Mesendoderm (in vitro differentiated cells): ENCODE results near the gene SLC22A15. TPM values are rescaled to one million over a fixed set of nuclear protein-coding genes. Genes with fewer than 3 reads are reported as not detected.

Source experiments
- DNase-seq: peaks from one replicate; pipeline ENCODE4 v3.0.0; 2013
- H2AK5ac ChIP-seq: 2 replicates; pipeline ENCODE4 v1.6.1; 2013; ENCODE audit warnings: low read length, inconsistent platforms
- H2BK120ac ChIP-seq: 2 replicates; pipeline ENCODE4 v1.6.1; 2013; ENCODE audit warnings: low read depth, mild to moderate bottlenecking, low read length, moderate library complexity, mixed read lengths
- H2BK15ac ChIP-seq: replicated peaks from 2 replicates; pipeline ENCODE4 v1.6.1; 2013; ENCODE audit warnings: low read depth, mild to moderate bottlenecking, moderate library complexity
- H2BK5ac ChIP-seq: 2 replicates; pipeline ENCODE4 v1.6.1; 2013; ENCODE audit warnings: low read length, inconsistent platforms
- H3K18ac ChIP-seq: 2 replicates; pipeline ENCODE4 v1.6.1; 2013; ENCODE audit warnings: mild to moderate bottlenecking, low read length, mixed read lengths
- H3K23ac ChIP-seq: one replicate; pipeline ENCODE4 v1.6.1; 2013; ENCODE audit warnings: low read length
- H3K27ac ChIP-seq: 2 replicates; pipeline ENCODE4 v1.5.1; 2013; ENCODE audit warnings: low read depth, mild to moderate bottlenecking, inconsistent platforms, low read length, moderate library complexity
- H3K27me3 ChIP-seq: 2 replicates; pipeline ENCODE4 v1.6.1; 2013; ENCODE audit warnings: low read length, control low read depth, mild to moderate bottlenecking, inconsistent platforms; ENCODE audit not compliant: insufficient read depth, poor library complexity
- H3K36me3 ChIP-seq: 2 replicates; pipeline ENCODE4 v1.6.1; 2013; ENCODE audit warnings: low read length, inconsistent platforms; ENCODE audit not compliant: control insufficient read depth, insufficient read depth
- H3K4ac ChIP-seq: one replicate; pipeline ENCODE4 v1.6.1; 2013; ENCODE audit warnings: low read depth, mild to moderate bottlenecking, low read length, moderate library complexity
- H3K4me1 ChIP-seq: 2 replicates; pipeline ENCODE4 v1.6.1; 2013; ENCODE audit warnings: low read depth, low read length, inconsistent platforms; ENCODE audit not compliant: control insufficient read depth
- H3K4me2 ChIP-seq: 2 replicates; pipeline ENCODE4 v1.6.1; 2013; ENCODE audit warnings: low read length
- H3K4me3 ChIP-seq: 2 replicates; pipeline ENCODE4 v1.5.1; 2013; ENCODE audit warnings: mild to moderate bottlenecking, low read length
- H3K56ac ChIP-seq: one replicate; pipeline ENCODE4 v1.6.1; 2013; ENCODE audit warnings: low read length
- H3K79me1 ChIP-seq: 2 replicates; pipeline ENCODE4 v1.6.1; 2013; ENCODE audit warnings: low read length, inconsistent platforms
- H3K79me2 ChIP-seq: 2 replicates; pipeline ENCODE4 v1.6.1; 2013; ENCODE audit warnings: mild to moderate bottlenecking, low read length; ENCODE audit not compliant: control insufficient read depth, insufficient read depth
- H3K9ac ChIP-seq: 2 replicates; pipeline ENCODE4 v1.6.1; 2013; ENCODE audit warnings: low read length, inconsistent platforms
- H4K5ac ChIP-seq: one replicate; pipeline ENCODE4 v1.6.1; 2013; ENCODE audit warnings: low read length
- H4K8ac ChIP-seq: one replicate; pipeline ENCODE4 v1.6.1; 2013; ENCODE audit warnings: low read depth, mild to moderate bottlenecking, control low read depth, low read length, moderate library complexity
- WGBS: extraction: QIAGEN DNeasy Blood & Tissue Kit; methylation state at CpG from one replicate; pipeline ENCODE4 v1.1.7; 2013; ENCODE audit warnings: low lambda C conversion rate, missing lambda C conversion rate; ENCODE audit not compliant: insufficient coverage; ENCODE audit errors: extremely low coverage; 5-methylcytosine and 5-hydroxymethylcytosine counted together
- polyA plus RNA-seq, 2 experiments: library from polyadenylated mRNA; stranded (reverse); fragments of 200-250 nt; gene quantifications; one replicate each; pipeline ENCODE4 v1.2.3, GENCODE V29; 2013

Gene SLC22A15
- polyA plus RNA-seq (2013, experiment 1 of 2) = 1.4 TPM
- polyA plus RNA-seq (2013, experiment 2 of 2) = 1.6 TPM

- Histone ChIP-seq H3K4me3 (peak within 1 kb of the TSS; percentile 59), H3K27ac (peak within 1 kb of the TSS; percentile 27), H4K8ac (peak within 1 kb of the TSS; percentile 7), H3K79me1 (peaks cover 6% of the 10 kb centered on the region), H2BK15ac (no peak within 1 kb of the TSS), H2BK120ac (peak within 1 kb of the TSS; percentile 32), H3K9ac (peak within 1 kb of the TSS; percentile 78), H3K27me3 (no peaks in the 10 kb centered on the region), H3K18ac (peak within 1 kb of the TSS; percentile 69), H2BK5ac (no peak within 1 kb of the TSS), H4K5ac (no peak within 1 kb of the TSS), H3K56ac (peak within 1 kb of the TSS; percentile 91), H3K79me2 (peaks cover 3% of the 10 kb centered on the region), H3K4me2 (peak within 1 kb of the TSS; percentile 74), H3K4ac (peak within 1 kb of the TSS; percentile 62), H2AK5ac (no peak within 1 kb of the TSS), H3K36me3 (no peaks in the 10 kb centered on the region), H3K23ac (no peak within 1 kb of the TSS), H3K4me1 (peaks cover 12% of the 10 kb centered on the region)
- WGBS = no CpG with 5 or more reads among the region's 91 CpGs
- peak; percentile 84 for DNase-seq
Measured at GRCh38 chr1:115976062-115976920, at the start of gene SLC22A15. TSS of gene SLC22A15 (plus strand) at chr1:115976513. CDS start at chr1:115976628, 115 bp downstream.

GRCh38 chr1:115927971-115928370, 48.3 kb upstream of the SLC22A15 start:
- Histone ChIP-seq H2BK15ac (no peak overlapping the region), H2AK5ac (no peak overlapping the region), H4K5ac (no peak overlapping the region), H3K4me3 (no peak overlapping the region), H3K27me3 (no peaks in the 10 kb centered on the region), H4K8ac (no peak overlapping the region), H2BK5ac (no peak overlapping the region), H3K18ac (no peak overlapping the region), H3K27ac (no peak overlapping the region), H3K79me2 (no peaks in the 10 kb centered on the region), H3K36me3 (no peaks in the 10 kb centered on the region), H3K56ac (no peak overlapping the region), H2BK120ac (no peak overlapping the region), H3K9ac (no peak overlapping the region), H3K79me1 (no peaks in the 10 kb centered on the region), H3K4me2 (no peak overlapping the region), H3K23ac (no peak overlapping the region), H3K4me1 (no peaks in the 10 kb centered on the region), H3K4ac (no peak overlapping the region)
- DNase-seq = no peak
- WGBS = no CpG with 5 or more reads among the region's 4 CpGs

- H4K5ac ChIP-seq = no peak overlapping the region
- no peaks in the 10 kb centered on the region for H3K4me1 ChIP-seq
- no peak overlapping the region for H3K4me2 ChIP-seq
- H3K4me3 ChIP-seq = no peak overlapping the region
- H3K9ac ChIP-seq = no peak overlapping the region
- DNase-seq = no peak
- no peak overlapping the region for H2BK120ac ChIP-seq
- no peaks in the 10 kb centered on the region for H3K27me3 ChIP-seq
- no peak overlapping the region for H2AK5ac ChIP-seq
- H3K4ac ChIP-seq = no peak overlapping the region
- H2BK5ac ChIP-seq = no peak overlapping the region
- H3K79me1 ChIP-seq = no peaks in the 10 kb centered on the region
- H3K23ac ChIP-seq = no peak overlapping the region
- H3K18ac ChIP-seq = no peak overlapping the region
- no peak overlapping the region for H2BK15ac ChIP-seq
- no peak overlapping the region for H4K8ac ChIP-seq
- no peak overlapping the region for H3K56ac ChIP-seq
- WGBS = no CpG with 5 or more reads among the region's 5 CpGs
- no peaks in the 10 kb centered on the region for H3K79me2 ChIP-seq
- H3K27ac ChIP-seq = no peak overlapping the region
- no peaks in the 10 kb centered on the region for H3K36me3 ChIP-seq
Measured at GRCh38 chr1:115929881-115930280, 46.4 kb upstream of the SLC22A15 start.

- Histone ChIP-seq H3K56ac (no peak overlapping the region), H3K36me3 (no peaks in the 10 kb centered on the region), H3K4me3 (no peak overlapping the region), H3K23ac (no peak overlapping the region), H3K27ac (no peak overlapping the region), H3K4me1 (no peaks in the 10 kb centered on the region), H3K4me2 (no peak overlapping the region), H3K27me3 (no peaks in the 10 kb centered on the region), H2BK120ac (no peak overlapping the region), H4K8ac (no peak overlapping the region), H3K79me1 (no peaks in the 10 kb centered on the region), H3K9ac (no peak overlapping the region), H4K5ac (no peak overlapping the region), H2BK5ac (no peak overlapping the region), H2AK5ac (no peak overlapping the region), H3K4ac (no peak overlapping the region), H3K18ac (no peak overlapping the region), H2BK15ac (no peak overlapping the region), H3K79me2 (no peaks in the 10 kb centered on the region)
- DNase-seq = no peak
- no CpG with 5 or more reads among the region's 3 CpGs for WGBS
Measured at GRCh38 chr1:115933625-115934024, 42.7 kb upstream of the SLC22A15 start.

- DNase-seq = no peak
- Histone ChIP-seq H3K4me2 (no peak overlapping the region), H4K5ac (no peak overlapping the region), H3K36me3 (no peaks in the 10 kb centered on the region), H3K56ac (no peak overlapping the region), H3K18ac (no peak overlapping the region), H2BK5ac (no peak overlapping the region), H3K27ac (no peak overlapping the region), H2AK5ac (no peak overlapping the region), H3K4me3 (no peak overlapping the region), H3K23ac (no peak overlapping the region), H3K4me1 (no peaks in the 10 kb centered on the region), H4K8ac (no peak overlapping the region), H3K27me3 (no peaks in the 10 kb centered on the region), H3K79me2 (no peaks in the 10 kb centered on the region), H3K79me1 (no peaks in the 10 kb centered on the region), H3K9ac (no peak overlapping the region), H2BK15ac (no peak overlapping the region), H2BK120ac (no peak overlapping the region), H3K4ac (no peak overlapping the region)
- WGBS = no CpG with 5 or more reads among the region's 6 CpGs
Measured at GRCh38 chr1:115939455-115939854, 36.9 kb upstream of the SLC22A15 start.
